Left cardiac atrium (tissue), 4 donors: ENCODE data around the gene KIF16B. TPM values are rescaled to one million over a fixed set of nuclear protein-coding genes. Genes with fewer than 3 reads are reported as not detected.

Experiments
- ATAC-seq, 2 donors: fragments of 200-7000 bp; cut with Tn5 transposase; one replicate each; pipeline ENCODE4 v1.9.1; 2020; ENCODE audit warnings: mild to moderate bottlenecking in 2 of 2, moderate library complexity in 2 of 2
- DNase-seq: peaks from one replicate; pipeline ENCODE4 v3.0.0-alpha.2; 2020
- intact Hi-C, 2 donors: fragments of 100-400 bp; cut with DNase I; formaldehyde crosslinking; loops; one replicate each; pipeline versions ENCODE4 v1.14.1 to v1.15.1; 2022 to 2023
- total RNA-seq, 2 donors: library from RNA; stranded (reverse); fragmentation: NEBNext Ultra II Directional; extraction: Animal tissue kit (Norgen Biotek cat#: 25700); gene quantifications; one replicate each; pipeline ENCODE4 v1.2.1, GENCODE V29; 2021
- donor health status: DM: no; HTN: yes; CAD: no.
- donor health status: DM: no; HTN: yes; CAD: no; lungs with severe emphysema.
- donor health status: DM: yes; HTN: yes; CAD: no.
- donor health status: Dilated cardiomyopathy.

Gene KIF16B
- total RNA-seq, 2 donors from 2014 or later = 17.0 to 17.7 TPM

GRCh38 chr20:16292226-16292880, 280.9 kb downstream of the KIF16B start:
- intact Hi-C loops = no loop called here
- ATAC-seq (no peak), DNase-seq (no peak)

- DNase-seq (no peak), ATAC-seq (no peak)
- intact Hi-C loops = no loop called here
These were observed 282.9 kb downstream of the KIF16B start for GRCh38 chr20:16290358-16290757.

GRCh38 chr20:16287776-16288175, 285.5 kb downstream of the KIF16B start:
- ATAC-seq (no peak), DNase-seq (no peak)
- intact Hi-C loops = no loop called here

- DNase-seq = no peak
- intact Hi-C loops = no loop called here
- no peak for ATAC-seq
These were observed 286.6 kb downstream of the KIF16B start for GRCh38 chr20:16286601-16287000.

GRCh38 chr20:16284385-16285100, 288.7 kb downstream of the KIF16B start:
- intact Hi-C loops = no loop called here
- DNase-seq = no peak
- no peak for ATAC-seq

GRCh38 chr20:16283978-16284377, 289.3 kb downstream of the KIF16B start:
- ATAC-seq = no peak
- intact Hi-C loops = no loop called here
- DNase-seq = no peak

GRCh38 chr20:16283307-16283706, 289.9 kb downstream of the KIF16B start:
- DNase-seq (no peak), ATAC-seq (no peak)
- intact Hi-C loops = no loop called here

- intact Hi-C loops = no loop called here
- ATAC-seq (no peak), DNase-seq (no peak)
These were observed 293.0 kb downstream of the KIF16B start for GRCh38 chr20:16280219-16280618.

GRCh38 chr20:16279320-16279719, 293.9 kb downstream of the KIF16B start:
- intact Hi-C loops = no loop called here
- ATAC-seq (no peak), DNase-seq (no peak)

GRCh38 chr20:16273812-16274555, 299.3 kb downstream of the KIF16B start:
- intact Hi-C loops = no loop called here
- no peak for ATAC-seq
- DNase-seq = no peak

GRCh38 chr20:16272780-16273360, 300.4 kb downstream of the KIF16B start:
- intact Hi-C loops = no loop called here
- DNase-seq (no peak), ATAC-seq (no peak)

GRCh38 chr20:16271450-16271849, 301.8 kb downstream of the KIF16B start:
- intact Hi-C loops = no loop called here
- DNase-seq (no peak), ATAC-seq (no peak)

- ATAC-seq = no peak
- no peak for DNase-seq
- intact Hi-C loops = no loop called here
These were observed 302.3 kb downstream of the KIF16B start for GRCh38 chr20:16270989-16271388.

- intact Hi-C loops = no loop called here
- DNase-seq = no peak
- ATAC-seq = no peak
These were observed 302.8 kb downstream of the KIF16B start for GRCh38 chr20:16270314-16270931.

- ATAC-seq = no peak
- DNase-seq = no peak
- intact Hi-C loops = no loop called here
These were observed 305.7 kb downstream of the KIF16B start for GRCh38 chr20:16267526-16267925.

- intact Hi-C loops = no loop called here
- DNase-seq (no peak), ATAC-seq (no peak)
These were observed 307.9 kb downstream of the KIF16B start for GRCh38 chr20:16265334-16265733.

GRCh38 chr20:16263582-16263981, 309.7 kb downstream of the KIF16B start:
- intact Hi-C loops = no loop called here
- ATAC-seq (peak in 1 of 2 donors; percentile 19), DNase-seq (no peak)

- DNase-seq (no peak), ATAC-seq (no peak)
- intact Hi-C loops = no loop called here
These were observed 310.7 kb downstream of the KIF16B start for GRCh38 chr20:16262594-16262993.

GRCh38 chr20:16261733-16262273, 311.4 kb downstream of the KIF16B start:
- ATAC-seq = no peak
- intact Hi-C loops = no loop called here
- DNase-seq = no peak
